ENCODE measurements around the gene PTPRC.
A peak's percentile ranks its signal among the peaks of the same experiment; 100 is the strongest.

PTPRC gene

DNA sequence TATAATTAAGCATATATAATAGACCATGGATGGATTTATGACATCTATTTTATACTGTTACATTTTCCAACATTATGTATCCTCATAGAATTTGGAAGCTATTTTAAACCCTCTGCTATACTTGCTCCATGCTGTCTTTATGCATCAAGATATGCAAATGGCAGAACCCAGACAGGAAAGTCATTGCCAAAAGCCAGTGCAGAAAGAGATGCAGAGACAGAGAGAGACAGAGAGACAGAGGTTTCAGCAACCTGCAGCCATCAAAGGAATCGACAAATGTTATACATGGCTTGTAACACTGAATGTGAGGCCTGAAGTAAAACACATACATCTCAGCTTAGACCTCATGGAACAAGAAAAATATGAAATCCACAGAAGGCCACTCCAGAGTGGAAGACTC, 7.5 kb upstream of the PTPRC start:
- ATAC-seq: no peak
- Mint-ChIP-seq H3K9me3 (peaks cover 13% of the 10 kb centered on the region), H3K4me3 (peak overlapping the region; percentile 44), H3K36me3 (ENCODE audit: low read depth) (peaks cover 10% of the 10 kb centered on the region), H3K27me3 (no peaks in the 10 kb centered on the region), H3K4me1 (peaks cover 98% of the 10 kb centered on the region), H3K27ac (peak overlapping the region; percentile 67)
- DNase-seq: no peak

DNA sequence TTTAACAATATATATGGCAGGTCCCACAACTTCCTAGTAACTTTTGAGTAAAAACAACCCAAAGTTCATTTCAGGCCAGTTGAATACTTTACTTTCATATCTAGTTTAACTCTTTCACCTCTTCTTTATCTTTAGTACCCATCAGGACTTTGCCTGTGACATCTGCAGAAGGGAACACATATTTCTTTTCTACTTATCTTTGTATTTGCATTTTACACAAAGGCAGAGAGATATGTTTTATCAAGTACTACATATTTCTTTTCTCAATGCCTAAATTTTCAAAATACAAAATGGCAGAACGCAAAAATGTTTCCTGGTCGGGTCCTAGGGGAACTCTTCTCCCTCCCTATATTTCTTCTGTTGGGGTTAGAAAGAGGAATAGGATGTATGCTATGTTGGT, 6.8 kb upstream of the PTPRC start:
- Mint-ChIP-seq H3K27ac (peak overlapping the region; percentile 67), H3K4me3 (peak overlapping the region; percentile 44), H3K27me3 (no peaks in the 10 kb centered on the region), H3K36me3 (ENCODE audit: low read depth) (peaks cover 10% of the 10 kb centered on the region), H3K9me3 (peaks cover 13% of the 10 kb centered on the region), H3K4me1 (peaks cover 98% of the 10 kb centered on the region)
- no peak for DNase-seq
- no peak for ATAC-seq

DNA sequence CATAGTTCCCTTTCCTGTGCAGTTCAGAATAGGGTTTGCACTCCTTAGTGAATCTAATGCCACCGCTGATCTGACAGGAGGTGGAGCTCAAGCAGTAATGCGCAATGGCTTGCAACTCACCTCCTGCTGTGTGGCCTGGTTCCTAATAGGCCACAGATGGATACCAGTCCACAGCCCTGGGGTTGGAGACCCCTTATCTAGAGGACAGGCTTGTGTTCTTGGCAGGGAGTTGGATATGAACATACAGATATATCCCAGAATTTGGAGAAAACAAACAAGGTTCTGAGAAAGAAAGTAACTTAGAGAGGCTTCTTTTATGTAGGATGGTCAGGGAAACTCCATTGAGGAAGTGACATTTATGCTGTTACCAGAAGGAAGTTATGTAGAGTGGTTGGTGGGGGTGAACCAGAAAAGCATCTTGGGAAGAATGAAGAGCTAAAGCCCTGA, 5.1 kb upstream of the PTPRC start:
- peak overlapping the region; percentile 44 for H3K4me3 Mint-ChIP-seq
- peak overlapping the region; percentile 83 for H3K27ac Mint-ChIP-seq
- peaks cover 10% of the 10 kb centered on the region for H3K36me3 Mint-ChIP-seq (ENCODE audit: low read depth)
- ATAC-seq (peak; percentile 45), DNase-seq (no peak)
- no peaks in the 10 kb centered on the region for H3K27me3 Mint-ChIP-seq
- peaks cover 13% of the 10 kb centered on the region for H3K9me3 Mint-ChIP-seq
- peaks cover 94% of the 10 kb centered on the region for H3K4me1 Mint-ChIP-seq

DNA sequence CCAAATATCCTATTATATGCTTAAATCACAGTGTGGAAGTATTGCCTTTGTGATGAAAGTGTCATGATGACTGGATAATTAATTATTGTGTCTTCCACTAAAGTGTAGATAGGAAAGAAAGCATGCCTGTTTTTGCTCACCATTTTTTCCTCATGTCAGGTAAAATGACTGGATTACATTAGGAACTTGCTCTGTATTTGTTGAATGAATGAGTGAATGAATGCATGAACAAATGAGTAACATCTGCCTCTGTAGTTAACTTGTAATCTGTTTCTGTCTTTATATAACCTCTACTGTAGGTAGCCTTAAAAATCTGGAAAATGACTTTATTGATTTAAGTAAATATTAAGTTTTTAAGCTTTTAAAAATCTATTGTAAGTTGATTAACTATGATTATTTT, 2.9 kb upstream of the PTPRC start:
- Mint-ChIP-seq H3K9me3 (peaks cover 13% of the 10 kb centered on the region), H3K27ac (peak overlapping the region; percentile 83), H3K4me3 (peak overlapping the region; percentile 35), H3K36me3 (ENCODE audit: low read depth) (peaks cover 23% of the 10 kb centered on the region), H3K4me1 (peaks cover 72% of the 10 kb centered on the region), H3K27me3 (no peaks in the 10 kb centered on the region)
- ATAC-seq: no peak
- no peak for DNase-seq

DNA sequence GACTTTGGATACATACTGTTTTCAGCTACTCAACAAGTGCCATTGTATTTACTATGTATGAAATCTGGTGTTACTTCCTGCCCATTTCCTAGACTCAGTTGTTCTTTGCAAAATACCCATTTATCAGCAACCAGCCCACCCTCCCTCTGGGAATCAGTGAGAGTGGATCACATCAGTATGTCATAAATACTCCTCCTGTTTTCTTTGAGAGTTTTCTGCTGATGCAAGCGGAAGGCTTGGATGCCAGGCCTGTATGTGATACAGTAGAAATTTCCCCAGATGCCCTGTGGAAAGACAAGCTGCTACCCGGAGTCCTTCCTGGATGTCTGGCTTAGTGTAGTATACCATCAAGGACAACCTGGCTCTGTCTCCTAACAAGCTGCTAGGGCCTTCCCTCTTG, 2.4 kb upstream of the PTPRC start:
- no peak for ATAC-seq
- DNase-seq: no peak
- Mint-ChIP-seq H3K9me3 (peaks cover 13% of the 10 kb centered on the region), H3K27ac (peak overlapping the region; percentile 83), H3K4me3 (peak overlapping the region; percentile 67), H3K36me3 (ENCODE audit: low read depth) (peaks cover 27% of the 10 kb centered on the region), H3K4me1 (peaks cover 67% of the 10 kb centered on the region), H3K27me3 (no peaks in the 10 kb centered on the region)

DNA sequence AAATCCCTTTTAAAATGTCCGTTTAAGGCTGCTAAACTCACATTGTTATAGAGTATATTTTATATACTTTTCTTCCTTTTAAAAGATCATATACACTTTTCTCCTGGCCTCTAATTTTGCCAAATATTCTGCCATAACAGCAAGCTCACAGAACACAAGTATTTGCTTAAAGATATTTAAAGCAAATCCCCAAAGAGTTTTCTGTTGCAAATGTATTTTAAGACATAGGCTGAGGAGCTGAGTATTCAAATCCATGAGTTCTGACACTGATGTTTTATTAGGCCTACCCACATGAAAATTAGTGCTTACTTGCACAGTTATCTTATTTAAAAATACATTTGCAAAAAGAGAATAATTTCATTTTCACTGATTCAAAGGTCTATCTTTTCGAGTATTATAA, 1.7 kb upstream of the PTPRC start:
- H3K36me3 Mint-ChIP-seq (ENCODE audit: low read depth): peaks cover 33% of the 10 kb centered on the region
- no peak for ATAC-seq

DNA sequence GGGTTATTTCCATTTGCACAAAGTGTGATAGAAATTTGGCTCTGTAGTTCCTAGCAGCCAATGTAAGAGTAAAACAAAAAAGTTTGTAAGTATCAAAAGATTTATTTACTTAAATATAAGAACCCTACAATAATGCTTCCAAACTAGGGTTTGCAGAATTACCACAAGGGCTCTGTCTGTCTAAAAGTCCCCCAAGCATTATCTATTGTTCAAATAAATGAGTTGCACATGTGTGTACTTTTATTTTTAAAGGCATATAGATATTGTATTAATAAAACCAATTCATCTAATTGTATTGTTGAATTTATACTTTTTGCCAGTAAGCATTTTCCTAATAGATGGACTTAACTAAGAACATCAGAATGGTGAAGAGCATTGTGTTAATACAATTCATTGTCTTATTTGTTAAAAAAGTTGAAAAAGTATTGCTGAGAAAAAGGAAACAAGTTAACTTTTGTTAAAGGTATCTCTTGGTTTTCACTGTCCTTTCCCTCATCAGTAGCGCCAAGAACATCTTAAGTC, 863 bp upstream of the PTPRC start:
- Mint-ChIP-seq H3K9me3 (peaks cover 12% of the 10 kb centered on the region), H3K4me3 (peak overlapping the region; percentile 87), H3K36me3 (ENCODE audit: low read depth) (peaks cover 39% of the 10 kb centered on the region), H3K4me1 (peaks cover 62% of the 10 kb centered on the region), H3K27me3 (no peaks in the 10 kb centered on the region), H3K27ac (peak overlapping the region; percentile 95)
- no peak for ATAC-seq
- DNase-seq: no peak

More for the DNA sequence above, 1.7 kb upstream of the PTPRC start:
- H3K4me3 Mint-ChIP-seq: peak overlapping the region; percentile 67
- peaks cover 62% of the 10 kb centered on the region for H3K4me1 Mint-ChIP-seq
- peak overlapping the region; percentile 83 for H3K27ac Mint-ChIP-seq
- no peak for DNase-seq
- peaks cover 13% of the 10 kb centered on the region for H3K9me3 Mint-ChIP-seq
- H3K27me3 Mint-ChIP-seq: no peaks in the 10 kb centered on the region

DNA sequence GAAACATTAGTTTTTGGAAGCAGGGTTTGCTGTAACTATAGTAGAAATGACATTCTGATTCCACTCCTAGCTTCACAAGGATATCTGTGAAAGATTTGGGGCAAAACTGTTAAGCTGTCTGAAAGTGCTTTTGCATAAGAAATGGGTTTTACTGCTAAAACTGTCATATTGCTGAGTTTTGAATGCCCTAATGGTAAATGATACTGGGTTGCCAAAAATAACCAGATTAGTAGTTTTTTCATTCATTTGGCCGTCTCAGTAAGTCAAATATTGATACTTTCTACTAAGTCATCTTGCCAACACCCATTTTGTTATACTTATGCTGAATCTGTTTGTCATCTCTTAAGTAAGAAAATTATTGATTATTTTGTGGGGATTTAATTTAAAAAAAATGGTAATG, 399 bp upstream of the PTPRC start:
- no peaks in the 10 kb centered on the region for H3K27me3 Mint-ChIP-seq
- peaks cover 8% of the 10 kb centered on the region for H3K9me3 Mint-ChIP-seq
- H3K4me1 Mint-ChIP-seq: peaks cover 62% of the 10 kb centered on the region
- H3K4me3 Mint-ChIP-seq: peak overlapping the region; percentile 87
- H3K27ac Mint-ChIP-seq: peak overlapping the region; percentile 95
- H3K36me3 Mint-ChIP-seq (ENCODE audit: low read depth): peaks cover 39% of the 10 kb centered on the region
- no peak for DNase-seq
- ATAC-seq: no peak

DNA sequence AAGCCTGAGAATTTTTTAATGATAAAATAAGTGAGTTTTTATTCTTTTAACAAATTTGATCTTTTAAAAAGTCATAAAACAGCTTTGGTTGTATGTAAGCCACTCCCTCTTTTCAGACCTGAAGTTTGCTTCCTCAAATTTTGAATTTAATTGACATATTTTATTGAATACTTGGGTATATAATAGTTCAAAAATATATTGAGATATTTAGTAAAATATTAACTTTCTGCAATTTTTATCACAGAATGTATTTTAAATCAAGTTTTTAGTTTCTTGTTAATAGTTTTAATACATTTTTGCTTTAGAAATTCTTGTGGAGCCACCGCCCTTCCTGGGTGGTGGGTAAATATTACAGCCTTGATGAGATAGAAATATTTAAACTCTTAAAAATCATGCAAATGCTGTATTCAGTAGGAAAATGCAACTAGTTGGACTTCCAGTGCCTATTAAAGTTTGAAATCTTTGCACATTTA, 867 bp downstream of the PTPRC start:
- H3K9me3 Mint-ChIP-seq: no peaks in the 10 kb centered on the region
- H3K27me3 Mint-ChIP-seq: no peaks in the 10 kb centered on the region
- ATAC-seq (no peak), DNase-seq (no peak)
- peak overlapping the region; percentile 87 for H3K4me3 Mint-ChIP-seq
- peaks cover 62% of the 10 kb centered on the region for H3K4me1 Mint-ChIP-seq
- peaks cover 47% of the 10 kb centered on the region for H3K36me3 Mint-ChIP-seq (ENCODE audit: low read depth)
- peak overlapping the region; percentile 95 for H3K27ac Mint-ChIP-seq

DNA sequence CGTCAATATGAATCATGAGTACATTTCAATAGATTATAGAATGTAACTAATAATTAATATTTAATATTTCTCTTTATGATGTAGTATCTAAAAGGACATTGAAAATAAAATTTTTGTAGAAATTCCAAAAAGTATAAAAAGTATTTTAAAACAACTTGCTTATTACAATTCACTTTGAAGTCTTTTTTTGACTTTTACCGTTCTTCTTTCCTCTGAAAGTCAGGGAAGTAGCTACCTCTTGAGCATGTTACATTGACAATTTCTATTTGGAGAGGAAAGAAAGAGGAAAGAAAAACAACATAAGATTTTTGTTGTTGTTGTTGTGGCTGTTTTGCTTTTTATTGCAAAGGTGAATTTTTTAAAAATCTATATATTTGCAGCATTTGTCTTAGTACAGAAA, 1.3 kb downstream of the PTPRC start:
- peaks cover 47% of the 10 kb centered on the region for H3K36me3 Mint-ChIP-seq (ENCODE audit: low read depth)
- peaks cover 63% of the 10 kb centered on the region for H3K4me1 Mint-ChIP-seq

DNA sequence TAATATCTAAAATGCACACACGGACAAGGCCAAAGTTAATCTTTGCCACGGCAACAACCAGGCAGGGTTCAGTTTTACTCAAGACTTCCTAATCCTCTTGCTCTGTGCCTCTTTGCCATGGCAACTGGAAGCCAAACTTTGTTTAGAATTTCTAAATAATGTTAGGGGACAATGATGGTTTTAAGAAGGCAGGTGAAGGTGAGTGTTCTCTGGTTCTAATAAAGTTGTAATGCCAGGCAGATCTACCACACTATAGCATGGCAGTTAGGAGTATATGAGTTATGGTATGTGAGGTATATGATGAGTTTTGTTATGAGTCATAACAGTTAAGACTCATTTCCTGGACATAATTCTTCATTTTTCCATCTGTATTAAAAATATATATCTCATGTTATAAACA, 2.7 kb downstream of the PTPRC start:
- H3K27ac Mint-ChIP-seq: peak overlapping the region; percentile 95
- H3K9me3 Mint-ChIP-seq: no peaks in the 10 kb centered on the region
- H3K27me3 Mint-ChIP-seq: no peaks in the 10 kb centered on the region
- ATAC-seq (peak; percentile 88), DNase-seq (no peak)
- H3K36me3 Mint-ChIP-seq (ENCODE audit: low read depth): peaks cover 59% of the 10 kb centered on the region
- peak overlapping the region; percentile 87 for H3K4me3 Mint-ChIP-seq
- peaks cover 61% of the 10 kb centered on the region for H3K4me1 Mint-ChIP-seq

More for the DNA sequence above, 1.3 kb downstream of the PTPRC start:
- DNase-seq (no peak), ATAC-seq (no peak)
- Mint-ChIP-seq H3K4me3 (peak overlapping the region; percentile 87), H3K27ac (peak overlapping the region; percentile 95), H3K9me3 (no peaks in the 10 kb centered on the region), H3K27me3 (no peaks in the 10 kb centered on the region)

DNA sequence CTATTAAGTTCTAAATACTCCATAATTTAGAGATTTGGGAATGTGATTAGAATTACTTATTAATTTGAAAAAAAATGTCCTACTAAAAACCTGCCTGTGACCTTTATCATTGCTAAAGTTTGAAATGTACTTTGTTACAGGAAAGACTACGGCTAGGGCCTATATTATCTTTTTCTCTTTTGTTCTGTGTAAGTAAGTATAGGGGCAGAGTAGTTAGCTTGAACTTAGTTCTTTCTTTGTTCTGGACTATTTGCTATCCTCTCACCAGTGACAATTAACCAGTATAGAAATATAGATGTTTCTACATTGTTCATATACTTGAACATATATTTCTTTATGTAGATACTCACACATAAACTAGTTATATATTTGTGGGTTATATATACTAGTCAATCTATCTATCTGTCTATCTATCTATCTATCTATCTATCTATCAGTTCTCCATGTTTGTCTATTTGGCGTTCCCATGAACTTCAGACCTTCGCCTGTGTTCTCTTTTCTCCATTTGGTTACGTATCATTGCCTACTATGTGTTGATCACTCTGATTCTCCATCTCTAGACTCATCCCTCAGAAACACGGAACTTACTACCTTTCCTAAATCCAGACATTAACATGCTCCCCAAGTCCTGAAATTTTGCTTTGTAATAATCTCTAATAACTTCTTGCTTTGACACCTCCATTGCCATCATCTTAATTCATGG, 3.3 kb downstream of the PTPRC start:
- peaks cover 61% of the 10 kb centered on the region for H3K4me1 Mint-ChIP-seq
- H3K4me3 Mint-ChIP-seq: peak overlapping the region; percentile 87
- no peak for DNase-seq
- no peaks in the 10 kb centered on the region for H3K27me3 Mint-ChIP-seq
- peaks cover 65% of the 10 kb centered on the region for H3K36me3 Mint-ChIP-seq (ENCODE audit: low read depth)
- H3K27ac Mint-ChIP-seq: peak overlapping the region; percentile 95
- H3K9me3 Mint-ChIP-seq: no peaks in the 10 kb centered on the region
- peak; percentile 18 for ATAC-seq

DNA sequence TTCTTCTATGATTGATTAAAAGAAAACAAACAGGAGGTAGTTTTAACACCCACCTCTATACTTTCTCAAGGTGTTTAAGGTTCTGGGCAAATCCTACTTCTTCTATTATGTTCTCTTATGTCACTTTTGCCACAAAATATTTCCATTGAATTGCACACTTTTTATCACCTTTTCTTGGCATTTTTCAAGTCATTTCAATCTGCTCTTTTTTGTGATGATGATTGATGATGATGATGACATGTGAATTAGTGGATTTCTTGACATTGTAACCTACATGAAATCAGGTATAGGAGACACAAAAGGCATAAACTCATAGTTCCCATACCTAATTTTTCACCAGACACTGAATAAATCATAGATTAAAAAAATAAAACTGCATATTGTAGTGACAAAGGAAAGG, 4.1 kb downstream of the PTPRC start:
- H3K4me1 Mint-ChIP-seq: peaks cover 61% of the 10 kb centered on the region
- peak overlapping the region; percentile 87 for H3K4me3 Mint-ChIP-seq
- peak overlapping the region; percentile 95 for H3K27ac Mint-ChIP-seq
- H3K36me3 Mint-ChIP-seq (ENCODE audit: low read depth): peaks cover 66% of the 10 kb centered on the region
- no peaks in the 10 kb centered on the region for H3K9me3 Mint-ChIP-seq
- no peaks in the 10 kb centered on the region for H3K27me3 Mint-ChIP-seq
- ATAC-seq (no peak), DNase-seq (no peak)

DNA sequence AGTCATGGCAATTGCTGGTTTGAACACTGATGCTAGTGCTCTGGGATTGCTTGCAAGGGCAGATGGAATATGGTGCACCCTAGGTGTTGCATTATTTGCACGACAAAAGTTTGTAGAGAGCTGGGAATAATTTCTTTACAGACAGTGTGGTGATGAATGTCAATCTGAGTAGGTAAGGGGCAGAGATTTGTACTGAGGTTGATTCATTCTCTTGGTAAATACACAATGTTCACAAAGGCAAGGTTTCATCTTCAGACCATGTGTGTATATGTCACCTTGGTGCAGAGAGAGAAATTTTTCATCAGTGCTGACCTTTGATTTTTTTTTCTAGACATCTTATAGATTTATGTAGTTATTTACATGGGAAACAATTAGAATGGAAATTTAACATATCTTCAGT, 5.0 kb downstream of the PTPRC start:
- H3K9me3 Mint-ChIP-seq: no peaks in the 10 kb centered on the region
- ATAC-seq: peak; percentile 57
- DNase-seq: no peak
- peaks cover 63% of the 10 kb centered on the region for H3K4me1 Mint-ChIP-seq
- H3K27me3 Mint-ChIP-seq: no peaks in the 10 kb centered on the region
- peak overlapping the region; percentile 87 for H3K4me3 Mint-ChIP-seq
- peak overlapping the region; percentile 95 for H3K27ac Mint-ChIP-seq
- peaks cover 74% of the 10 kb centered on the region for H3K36me3 Mint-ChIP-seq (ENCODE audit: low read depth)

DNA sequence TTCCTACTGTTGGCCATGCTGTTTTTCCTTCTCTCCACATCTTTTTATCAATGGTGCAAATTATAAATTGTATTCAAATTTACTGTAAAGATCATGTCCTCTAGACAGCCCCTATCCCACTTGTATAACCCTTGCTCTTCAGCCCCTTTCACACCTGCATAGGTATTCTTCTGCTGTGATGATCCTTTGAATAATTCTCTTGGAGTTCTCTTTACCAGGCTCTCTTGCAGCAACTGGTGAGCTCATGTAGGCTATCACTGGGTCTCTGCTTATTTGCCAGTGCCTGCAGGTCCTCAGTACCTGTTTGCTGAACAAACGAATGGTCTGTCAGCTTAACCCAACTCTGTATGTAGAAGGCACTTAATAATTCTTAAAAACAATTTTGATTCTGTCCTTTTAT, 8.2 kb downstream of the PTPRC start:
- no peak for ATAC-seq
- no peak for DNase-seq
- Mint-ChIP-seq H3K9me3 (no peaks in the 10 kb centered on the region), H3K27me3 (no peaks in the 10 kb centered on the region), H3K36me3 (ENCODE audit: low read depth) (peaks cover 74% of the 10 kb centered on the region), H3K4me3 (peak overlapping the region; percentile 87), H3K27ac (peak overlapping the region; percentile 95), H3K4me1 (peaks cover 91% of the 10 kb centered on the region)

Data from activated naive CD8-positive, alpha-beta T cell treated with anti-CD3 and anti-CD28 coated beads, Interleukin-2, amount 50 U/mL, for 24 hours (primary cell).